ENCODE measurements around the gene LIMA1.
"Not testable (repeated sequence)": the region's sequence is repeated elsewhere in the genome, so short reads cannot be mapped to it uniquely, and the experiment has no call there.

Gene LIMA1

GRCh38 chr12:50246873-50247612, 36.3 kb downstream of the LIMA1 start:
- peak; percentile 75 for DNase-seq

- DNase-seq = no peak
Measured at GRCh38 chr12:50246197-50246865, 37.0 kb downstream of the LIMA1 start.

GRCh38 chr12:50243507-50243906, 39.8 kb downstream of the LIMA1 start:
- DNase-seq = no peak

- no peak for DNase-seq
Measured at GRCh38 chr12:50242751-50243191, 40.5 kb downstream of the LIMA1 start.

GRCh38 chr12:50241178-50241577, 42.1 kb downstream of the LIMA1 start:
- DNase-seq = no peak

GRCh38 chr12:50240792-50241114, 42.6 kb downstream of the LIMA1 start:
- DNase-seq = no peak

GRCh38 chr12:50240096-50240791, 43.1 kb downstream of the LIMA1 start:
- DNase-seq = no peak

- DNase-seq = no peak
Measured at GRCh38 chr12:50239355-50239891, 43.9 kb downstream of the LIMA1 start.

- no peak for DNase-seq
Measured at GRCh38 chr12:50234347-50234746, 49.0 kb downstream of the LIMA1 start.

- DNase-seq = no peak
Measured at GRCh38 chr12:50232771-50233209, 50.5 kb downstream of the LIMA1 start.

- no peak for DNase-seq
Measured at GRCh38 chr12:50232206-50232605, 51.1 kb downstream of the LIMA1 start.

- no peak for DNase-seq
Measured at GRCh38 chr12:50231346-50231745, 52.0 kb downstream of the LIMA1 start.

- DNase-seq = no peak
Measured at GRCh38 chr12:50230217-50230616, 53.1 kb downstream of the LIMA1 start.

GRCh38 chr12:50224026-50224692, 59.2 kb downstream of the LIMA1 start:
- DNase-seq = no peak

GRCh38 chr12:50222275-50222783, 61.0 kb downstream of the LIMA1 start:
- peak; percentile 70 for DNase-seq

GRCh38 chr12:50221228-50222008, 61.9 kb downstream of the LIMA1 start:
- peak; percentile 42 for DNase-seq

GRCh38 chr12:50220363-50220995, 62.8 kb downstream of the LIMA1 start:
- peak; percentile 53 for DNase-seq

- DNase-seq = no peak
Measured at GRCh38 chr12:50219544-50219943, 63.8 kb downstream of the LIMA1 start.

GRCh38 chr12:50219001-50219400, 64.3 kb downstream of the LIMA1 start:
- DNase-seq = not testable (repeated sequence)

- DNase-seq = no peak
Measured at GRCh38 chr12:50218386-50218785, 64.9 kb downstream of the LIMA1 start.

GRCh38 chr12:50217202-50217601, 66.1 kb downstream of the LIMA1 start:
- no peak for DNase-seq
